NCI-H187 treated with DMSO at 0.1 percent for 48 hours (cell line): Measurements from ENCODE around the gene FAAP100.

Experiments used
- DNase-seq: peaks from one replicate; lab custom pipeline; 2025; lab: John Stamatoyannopoulos, UW

FAAP100 gene

GRCh38 chr17:81524865-81525159 lies 27.3 kb downstream of the FAAP100 start:
- no peak for DNase-seq

DNA sequence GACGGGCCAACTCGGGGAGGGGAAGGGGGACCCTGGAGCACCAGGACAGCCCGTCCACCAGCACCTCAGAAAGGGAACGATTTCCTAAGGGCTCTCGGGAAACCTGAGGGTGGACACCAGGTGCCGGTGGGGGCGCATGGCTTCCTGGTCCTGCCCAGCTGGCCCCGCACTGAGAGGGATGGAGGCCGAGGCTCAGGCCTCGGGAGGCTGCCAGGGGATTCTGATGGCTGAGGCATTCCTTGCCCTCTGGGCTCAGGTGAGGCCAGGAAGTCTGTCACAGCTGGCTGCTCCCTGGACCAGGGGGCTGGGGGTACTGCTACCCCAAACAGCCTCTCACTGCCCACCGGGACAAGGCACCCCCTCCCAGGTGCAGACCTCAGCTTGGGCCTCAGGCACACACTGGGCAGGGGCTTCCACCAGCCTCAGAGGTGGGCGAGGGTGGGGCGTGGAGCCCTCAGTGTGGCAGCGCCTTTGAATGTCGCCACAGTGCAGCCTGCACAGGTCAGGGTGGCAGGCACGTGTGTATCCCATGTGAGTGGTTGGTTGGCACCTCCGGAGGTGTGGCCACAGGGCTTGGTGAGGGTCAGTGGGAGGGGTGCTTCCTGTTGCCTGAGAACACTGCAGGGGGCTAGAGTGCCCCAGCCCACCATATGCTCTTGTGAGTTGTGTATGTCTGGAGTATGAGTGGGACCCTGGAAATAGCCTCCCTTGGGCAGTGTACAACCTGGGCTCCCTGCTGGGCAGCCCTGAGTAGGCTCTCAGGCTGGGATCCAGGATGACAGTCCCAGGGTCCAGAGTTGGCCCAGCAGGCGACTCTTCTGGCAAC lies 27.9 kb downstream of the FAAP100 start:
- no peak for DNase-seq

DNA sequence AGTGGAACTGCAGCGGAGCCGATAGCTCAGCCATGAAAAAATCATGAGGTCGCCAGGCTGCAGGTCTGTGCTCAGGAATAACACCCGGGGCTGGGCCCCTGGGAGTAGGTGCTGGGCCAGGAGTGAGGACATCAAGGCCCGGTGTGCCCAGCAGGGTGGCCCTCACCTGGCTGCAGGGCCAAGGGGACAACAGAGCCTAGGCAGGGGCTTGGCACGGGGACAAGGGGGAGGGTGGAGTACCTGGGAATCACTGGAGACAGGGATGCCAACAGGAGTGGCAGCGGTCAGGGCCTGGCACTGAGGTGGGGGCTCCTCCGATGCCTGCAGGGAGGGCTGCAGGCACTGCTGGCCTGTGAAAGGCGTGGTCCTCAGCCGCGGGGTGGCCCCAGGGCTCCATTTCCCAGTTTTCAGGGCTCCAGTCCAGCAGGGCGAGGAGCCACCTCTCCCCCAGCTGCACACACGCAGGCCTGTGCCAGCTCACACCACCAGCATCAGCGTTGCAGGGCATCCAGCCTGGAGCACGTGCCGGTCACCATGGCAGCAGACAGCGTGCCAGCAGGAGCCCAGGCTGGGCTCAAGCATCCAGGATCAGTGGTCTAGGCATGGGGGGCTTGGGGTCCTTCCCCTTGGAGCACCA lies 28.6 kb downstream of the FAAP100 start:
- no peak for DNase-seq

- no peak for DNase-seq
These were observed 29.4 kb downstream of the FAAP100 start for GRCh38 chr17:81522491-81523401.

GRCh38 chr17:81520021-81520901 lies 31.9 kb downstream of the FAAP100 start:
- DNase-seq, result no peak

DNA sequence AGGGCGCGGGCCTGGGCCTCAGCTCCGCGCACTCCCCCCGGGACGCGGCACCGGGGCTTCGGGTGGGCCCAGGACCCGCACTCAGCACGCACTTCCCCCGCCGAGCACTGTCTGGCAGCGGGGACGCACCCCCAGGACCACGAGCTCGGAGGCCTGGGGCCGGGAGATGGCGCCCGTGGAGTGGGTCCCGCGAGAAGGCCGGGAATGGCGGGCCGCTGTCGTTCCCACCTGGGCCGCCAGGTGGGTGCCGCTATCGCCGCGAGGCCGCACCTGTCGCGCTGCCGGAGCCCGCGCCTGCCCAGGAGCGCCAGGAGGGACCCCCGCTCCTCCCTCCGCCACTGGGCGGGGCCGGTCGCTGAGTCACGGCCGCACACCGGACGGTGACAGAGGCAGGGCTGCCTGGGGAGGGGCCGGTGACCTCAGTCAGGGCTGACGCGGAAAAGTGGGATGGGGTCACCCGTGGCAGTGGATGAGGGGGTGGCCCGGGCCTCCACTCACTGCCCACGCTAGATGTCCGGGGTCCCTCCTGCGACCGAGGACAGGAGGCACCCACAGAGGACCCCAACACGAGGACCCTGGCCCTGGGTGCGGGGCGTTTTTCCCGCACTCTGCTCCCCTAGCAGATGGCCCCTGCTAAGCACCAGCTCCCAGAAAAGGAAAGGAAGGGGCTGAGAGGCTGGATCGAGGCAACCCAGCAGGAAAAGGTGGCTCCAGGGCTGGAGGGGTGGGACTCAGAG lies 32.7 kb downstream of the FAAP100 start:
- DNase-seq, result no peak

GRCh38 chr17:81518785-81519283 lies 33.3 kb downstream of the FAAP100 start:
- no peak for DNase-seq

DNA sequence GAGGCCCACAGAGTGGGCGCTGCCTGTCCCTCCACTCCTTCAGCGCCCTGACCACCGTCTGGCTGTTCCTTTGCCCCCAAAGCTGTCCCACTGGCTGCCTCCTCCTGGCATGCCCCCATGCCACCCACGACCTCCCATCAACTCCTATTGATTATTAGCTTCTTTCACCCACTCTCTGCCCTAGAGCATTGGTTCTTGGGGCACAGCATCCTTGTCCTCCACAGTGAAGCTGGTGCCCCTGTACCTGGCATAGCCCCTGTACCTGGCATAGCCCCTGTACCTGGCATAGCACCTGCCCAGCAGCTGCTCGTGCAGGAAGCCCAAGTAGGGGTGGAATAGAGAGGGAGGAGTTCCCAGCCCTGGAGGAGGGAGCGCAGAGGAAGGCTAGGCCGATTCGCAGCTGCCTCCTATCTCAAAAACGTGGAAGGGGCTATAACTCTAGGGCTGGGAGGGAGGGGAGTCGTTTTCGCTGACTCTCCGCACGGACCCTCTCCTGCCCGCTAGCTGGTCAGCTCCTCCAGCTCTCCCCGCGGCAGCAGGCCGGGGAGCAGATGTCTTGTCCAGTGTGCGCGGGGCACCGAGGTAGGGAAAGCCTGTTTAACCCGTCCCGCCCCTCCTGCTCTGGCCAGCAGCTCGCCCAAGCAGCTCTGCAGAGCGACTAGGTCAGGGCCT lies 33.9 kb downstream of the FAAP100 start:
- no peak for DNase-seq

DNA sequence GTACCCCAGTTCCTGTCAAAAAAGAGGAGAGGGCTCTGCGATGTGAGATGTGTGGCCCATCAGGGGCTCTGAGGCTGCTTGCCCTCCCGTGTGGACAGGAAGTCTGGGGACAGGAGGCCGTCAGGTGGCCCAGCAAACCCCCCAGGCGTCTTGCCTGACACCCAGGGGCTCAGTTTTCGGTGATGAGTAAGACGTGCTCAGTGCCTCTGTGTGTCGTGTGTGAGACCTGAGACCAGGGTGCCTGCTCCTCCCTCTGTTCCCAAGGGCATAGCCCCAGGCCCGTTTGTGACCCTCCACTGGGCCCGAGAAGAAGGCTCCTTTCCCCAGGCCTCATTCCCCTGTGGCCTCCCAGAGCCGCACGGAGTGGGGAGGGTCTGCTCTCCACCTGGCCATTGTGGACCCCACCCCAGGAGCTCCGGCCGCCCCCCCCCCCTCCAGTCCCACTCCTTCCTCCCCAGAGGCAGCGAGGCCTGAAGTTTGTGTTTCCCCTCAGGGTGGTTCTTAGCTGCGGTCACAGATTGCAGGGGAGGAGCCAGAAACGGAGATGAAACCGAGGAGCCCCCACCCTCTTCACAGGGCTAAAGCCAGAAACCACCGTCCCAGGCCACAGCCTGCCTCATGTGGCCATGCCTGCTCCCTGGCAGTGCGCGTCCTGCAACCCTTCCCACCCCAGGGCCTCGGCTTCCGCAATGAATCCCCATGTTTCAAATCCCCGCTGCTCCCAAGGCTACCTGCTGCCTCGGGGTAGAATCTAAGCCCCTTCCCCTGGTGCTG lies 34.6 kb downstream of the FAAP100 start:
- no peak for DNase-seq

- no peak for DNase-seq
These were observed 35.2 kb downstream of the FAAP100 start for GRCh38 chr17:81517009-81517338.

DNA sequence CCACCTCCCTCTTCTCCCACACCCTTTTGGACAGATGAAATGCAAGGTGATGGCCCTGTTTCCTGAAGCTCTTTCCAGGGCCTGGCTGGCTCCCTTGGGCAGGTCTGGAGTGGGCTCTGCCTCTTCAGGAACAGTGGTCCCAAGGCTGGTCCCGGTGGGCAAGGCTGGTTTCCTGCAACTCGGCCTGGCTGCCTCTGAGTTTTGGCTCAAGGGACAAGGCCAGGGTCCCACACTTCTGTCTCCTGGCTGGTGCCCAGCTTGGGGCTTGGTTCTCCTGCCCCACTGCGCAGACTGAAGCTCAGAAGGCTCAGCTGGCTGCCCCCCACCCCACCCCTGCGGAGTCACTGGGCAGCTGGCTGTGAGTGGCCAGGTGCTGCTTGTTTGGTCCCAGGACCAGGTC lies 35.7 kb downstream of the FAAP100 start:
- DNase-seq, result no peak

GRCh38 chr17:81515530-81516041 lies 36.6 kb downstream of the FAAP100 start:
- DNase-seq, result no peak

GRCh38 chr17:81514739-81515529 lies 37.2 kb downstream of the FAAP100 start:
- no peak for DNase-seq

- DNase-seq, result no peak
These were observed 37.7 kb downstream of the FAAP100 start for GRCh38 chr17:81514489-81514738.

GRCh38 chr17:81513753-81514488 lies 38.2 kb downstream of the FAAP100 start:
- DNase-seq, result no peak

GRCh38 chr17:81513372-81513752 lies 38.8 kb downstream of the FAAP100 start:
- no peak for DNase-seq

DNA sequence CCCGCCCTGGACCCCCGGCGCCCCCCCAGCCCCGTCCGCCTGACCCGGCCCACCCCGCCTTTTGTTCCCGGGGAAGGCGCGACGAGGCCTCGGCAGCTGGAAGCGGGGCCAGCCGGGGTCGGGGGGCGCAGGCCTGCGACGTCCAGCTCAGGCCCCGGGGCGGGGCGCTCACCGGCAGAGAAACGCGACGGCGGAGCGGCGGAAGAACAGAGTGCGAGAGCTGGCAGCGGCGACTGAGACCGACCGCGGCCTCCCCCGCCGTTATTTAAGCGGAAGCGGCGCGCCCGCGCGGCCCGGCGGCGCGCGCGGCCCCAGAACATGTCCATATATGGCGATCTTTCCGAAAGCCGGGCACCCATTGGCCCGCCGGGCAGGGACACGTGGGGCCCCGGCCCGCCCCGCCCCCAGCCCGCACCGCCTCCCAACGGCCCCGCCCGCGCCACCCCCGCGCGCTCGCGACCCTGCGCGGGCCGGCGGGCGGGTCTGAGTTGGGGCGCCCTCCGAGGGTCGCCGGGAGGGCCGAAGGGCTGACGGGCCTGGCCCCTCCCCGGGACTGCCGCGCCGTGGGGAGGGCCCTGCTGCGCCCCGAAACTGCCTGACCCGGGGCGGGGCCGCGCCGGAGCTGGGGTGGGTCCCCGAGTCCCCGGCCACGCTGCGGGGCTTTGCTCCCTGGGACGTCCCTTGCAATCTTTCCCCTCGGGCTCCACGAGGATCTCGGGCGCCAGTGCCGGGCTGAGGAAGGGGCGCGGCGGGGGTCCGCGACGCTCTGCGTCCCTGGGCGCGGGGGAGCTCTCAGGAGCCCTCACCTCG lies 39.4 kb downstream of the FAAP100 start, which contains the start of gene ACTG1:
Gene ACTG1, minus strand, starts transcription at position 238 of the 810 bp plus-strand sequence. CDS start 445 bp downstream, outside the sequence.
- no peak for DNase-seq
